ENCODE measurements around the gene SCAMP5. TPM values are rescaled to one million over a fixed set of nuclear protein-coding genes. Genes with fewer than 3 reads are reported as not detected.

Gene SCAMP5
- total RNA-seq, 1 experiment from 2014 or later: 11.8 TPM

DNA sequence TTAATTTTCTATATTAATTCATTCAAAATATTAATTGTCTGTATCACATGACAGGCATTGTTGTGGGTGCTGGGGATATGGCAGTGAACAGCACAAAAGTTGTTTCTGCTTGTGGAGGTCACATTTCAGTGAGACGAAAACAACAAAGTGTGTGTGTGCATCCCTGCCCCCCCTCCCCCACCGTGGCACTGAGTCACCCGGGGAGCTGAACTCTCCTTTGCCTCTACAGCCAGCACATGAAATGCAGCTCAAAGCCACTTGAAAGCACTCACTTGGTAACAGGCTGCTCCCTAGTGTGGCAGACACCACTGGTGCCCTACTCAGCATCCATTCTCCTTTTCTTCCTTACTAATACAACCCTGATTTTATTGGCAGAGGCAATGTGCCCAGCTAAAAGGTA, 16.9 kb upstream of the SCAMP5 start:
- H3K9me3 Mint-ChIP-seq (ENCODE audit: unreplicated experiment): no peaks in the 10 kb centered on the region
- no TSS peak for BruUV-seq (replicated peaks)
- Histone ChIP-seq H3K4me1 (no peaks in the 10 kb centered on the region), H3K9me3 (no peaks in the 10 kb centered on the region), H3K27me3 (replicated peaks; ENCODE audit: control insufficient read depth, insufficient read depth, low read length) (no peaks in the 10 kb centered on the region), H3K36me3 (ENCODE audit: control insufficient read depth, insufficient read depth, low read length) (no peaks in the 10 kb centered on the region), H3K4me3 (ENCODE audit: low read depth, low read length) (no peak overlapping the region)
- no peaks in the 10 kb centered on the region for H3K36me3 Mint-ChIP-seq (ENCODE audit: insufficient read depth, unreplicated experiment)
- intact Hi-C loops (cut with micrococcal nuclease; ENCODE audit: unreplicated experiment): no loop called here
- H3K27ac Mint-ChIP-seq (ENCODE audit: unreplicated experiment): no peak overlapping the region
- ChIA-PET CTCF (no interaction called here), POLR2A (no interaction called here)
- peaks cover 1% of the 10 kb centered on the region for H3K4me1 Mint-ChIP-seq (ENCODE audit: low read depth, unreplicated experiment)
- TF ChIP-seq, protein P1, sequence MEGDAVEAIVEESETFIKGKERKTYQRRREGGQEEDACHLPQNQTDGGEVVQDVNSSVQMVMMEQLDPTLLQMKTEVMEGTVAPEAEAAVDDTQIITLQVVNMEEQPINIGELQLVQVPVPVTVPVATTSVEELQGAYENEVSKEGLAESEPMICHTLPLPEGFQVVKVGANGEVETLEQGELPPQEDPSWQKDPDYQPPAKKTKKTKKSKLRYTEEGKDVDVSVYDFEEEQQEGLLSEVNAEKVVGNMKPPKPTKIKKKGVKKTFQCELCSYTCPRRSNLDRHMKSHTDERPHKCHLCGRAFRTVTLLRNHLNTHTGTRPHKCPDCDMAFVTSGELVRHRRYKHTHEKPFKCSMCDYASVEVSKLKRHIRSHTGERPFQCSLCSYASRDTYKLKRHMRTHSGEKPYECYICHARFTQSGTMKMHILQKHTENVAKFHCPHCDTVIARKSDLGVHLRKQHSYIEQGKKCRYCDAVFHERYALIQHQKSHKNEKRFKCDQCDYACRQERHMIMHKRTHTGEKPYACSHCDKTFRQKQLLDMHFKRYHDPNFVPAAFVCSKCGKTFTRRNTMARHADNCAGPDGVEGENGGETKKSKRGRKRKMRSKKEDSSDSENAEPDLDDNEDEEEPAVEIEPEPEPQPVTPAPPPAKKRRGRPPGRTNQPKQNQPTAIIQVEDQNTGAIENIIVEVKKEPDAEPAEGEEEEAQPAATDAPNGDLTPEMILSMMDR (IDR thresholded peaks at IDR 0.05; ENCODE audit: insufficient read depth in 1 of 2, low read depth in 1 of 2, low read length in 1 of 2, severe bottlenecking in 1 of 2, unreplicated experiment in 1 of 2): no peak
- DNase-seq: no peak
- no peak overlapping the region for H3K4me3 Mint-ChIP-seq (ENCODE audit: unreplicated experiment)
- H3K27me3 Mint-ChIP-seq (ENCODE audit: insufficient read depth, unreplicated experiment): peaks cover 3% of the 10 kb centered on the region

DNA sequence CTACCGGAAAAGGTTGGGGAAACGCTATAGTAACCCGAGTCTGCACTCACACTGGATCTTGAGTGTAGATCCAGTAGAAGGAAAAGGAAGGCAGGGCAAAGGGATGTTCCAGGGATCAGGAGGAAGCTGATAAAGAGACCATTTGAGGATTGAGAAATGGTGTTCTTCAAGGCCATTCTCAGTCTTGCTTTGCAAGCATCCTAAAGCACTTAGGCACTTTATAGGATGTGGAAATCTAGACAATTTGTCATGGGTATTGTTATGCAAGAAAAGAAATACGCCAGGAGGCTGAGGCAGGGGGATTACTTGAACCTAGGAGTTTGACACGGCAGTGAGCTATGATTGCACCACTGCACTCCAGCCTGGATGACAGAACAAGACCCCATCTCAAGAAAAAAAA, 13.2 kb upstream of the SCAMP5 start:
- no peaks in the 10 kb centered on the region for H3K36me3 Mint-ChIP-seq (ENCODE audit: insufficient read depth, unreplicated experiment)
- peaks cover 7% of the 10 kb centered on the region for H3K4me1 Mint-ChIP-seq (ENCODE audit: low read depth, unreplicated experiment)
- H3K4me3 Mint-ChIP-seq (ENCODE audit: unreplicated experiment): no peak overlapping the region
- peaks cover 14% of the 10 kb centered on the region for H3K27me3 Mint-ChIP-seq (ENCODE audit: insufficient read depth, unreplicated experiment)
- H3K9me3 Mint-ChIP-seq (ENCODE audit: unreplicated experiment): no peaks in the 10 kb centered on the region
- no peaks in the 10 kb centered on the region for H3K27me3 ChIP-seq (replicated peaks; ENCODE audit: control insufficient read depth, insufficient read depth, low read length)
- no peak for DNase-seq
- no peak overlapping the region for H3K27ac Mint-ChIP-seq (ENCODE audit: unreplicated experiment)
- BruUV-seq (replicated peaks): no TSS peak
- POLR2A ChIA-PET: interaction anchor here (0.6 kb wide), 1 partner anchor 127 kb away, joined by 4 read pairs; no protein-coding TSS in a partner anchor
- H3K4me3 ChIP-seq (ENCODE audit: low read depth, low read length): no peak overlapping the region
- no peaks in the 10 kb centered on the region for H3K9me3 ChIP-seq
- intact Hi-C loops (cut with micrococcal nuclease; ENCODE audit: unreplicated experiment): no loop called here
- CTCF ChIA-PET: no interaction called here
- no peaks in the 10 kb centered on the region for H3K4me1 ChIP-seq
- no peaks in the 10 kb centered on the region for H3K36me3 ChIP-seq (ENCODE audit: control insufficient read depth, insufficient read depth, low read length)
- TF ChIP-seq, protein P1 (IDR thresholded peaks at IDR 0.05; ENCODE audit: insufficient read depth in 1 of 2, low read depth in 1 of 2, low read length in 1 of 2, severe bottlenecking in 1 of 2, unreplicated experiment in 1 of 2): no peak

DNA sequence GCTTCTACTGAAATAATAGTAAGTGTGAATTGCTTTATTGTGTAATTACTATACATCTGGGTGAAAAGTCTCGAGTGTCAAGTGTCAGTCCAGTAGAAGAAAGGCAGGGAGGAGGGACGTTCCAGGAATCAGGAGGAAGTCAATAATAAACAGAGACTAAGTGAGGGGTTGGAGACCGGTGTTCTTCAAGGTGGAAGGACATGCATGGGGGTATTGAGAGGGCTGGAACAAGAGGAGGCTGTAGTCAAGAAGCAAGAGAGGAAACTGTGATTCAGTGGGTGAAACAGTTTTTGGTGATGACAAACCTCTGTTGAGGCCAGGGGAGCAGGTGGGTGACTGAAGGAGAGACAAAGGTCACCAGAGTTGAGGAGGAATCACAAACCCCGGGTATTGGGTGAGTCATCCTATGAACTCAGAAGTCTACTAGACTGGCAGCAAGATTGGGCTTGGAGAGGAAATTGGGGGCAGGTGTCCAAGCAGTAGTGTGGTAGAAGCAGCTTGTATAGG, 11.6 kb upstream of the SCAMP5 start:
- Mint-ChIP-seq H3K4me3 (ENCODE audit: unreplicated experiment) (no peak overlapping the region), H3K27ac (ENCODE audit: unreplicated experiment) (no peak overlapping the region), H3K36me3 (ENCODE audit: insufficient read depth, unreplicated experiment) (no peaks in the 10 kb centered on the region), H3K4me1 (ENCODE audit: low read depth, unreplicated experiment) (peaks cover 7% of the 10 kb centered on the region), H3K9me3 (ENCODE audit: unreplicated experiment) (no peaks in the 10 kb centered on the region), H3K27me3 (ENCODE audit: insufficient read depth, unreplicated experiment) (peaks cover 14% of the 10 kb centered on the region)
- intact Hi-C loops (cut with micrococcal nuclease; ENCODE audit: unreplicated experiment): no loop called here
- ChIA-PET CTCF (no interaction called here), POLR2A (no interaction called here)
- TF ChIP-seq, protein P1 (IDR thresholded peaks at IDR 0.05; ENCODE audit: insufficient read depth in 1 of 2, low read depth in 1 of 2, low read length in 1 of 2, severe bottlenecking in 1 of 2, unreplicated experiment in 1 of 2): no peak
- DNase-seq: no peak
- no peaks in the 10 kb centered on the region for H3K27me3 ChIP-seq (replicated peaks; ENCODE audit: control insufficient read depth, insufficient read depth, low read length)
- H3K4me3 ChIP-seq (ENCODE audit: low read depth, low read length): no peak overlapping the region
- no peaks in the 10 kb centered on the region for H3K4me1 ChIP-seq
- no peaks in the 10 kb centered on the region for H3K36me3 ChIP-seq (ENCODE audit: control insufficient read depth, insufficient read depth, low read length)
- BruUV-seq (replicated peaks): no TSS peak
- H3K9me3 ChIP-seq: no peaks in the 10 kb centered on the region
